Right kidney (tissue), 1 donor: Measurements from ENCODE around the gene KIR3DL3.
"Not testable (repeated sequence)": the region's sequence is repeated elsewhere in the genome, so short reads cannot be mapped to it uniquely, and the experiment has no call there.

Source experiments
- DNase-seq: peaks from one replicate; pipeline ENCODE4 v3.0.0-alpha.2; 2016

The KIR3DL3 gene

GRCh38 chr19:54731191-54731590 is 6.9 kb downstream of the KIR3DL3 start:
- no peak for DNase-seq

- DNase-seq: not testable (repeated sequence)
Observed at GRCh38 chr19:54738306-54738705, 14.1 kb downstream of the KIR3DL3 start, which contains the start of gene KIR2DL3. Gene KIR2DL3, plus strand, starts transcription at chr19:54738513. Its CDS starts 33 bp downstream, at chr19:54738546.

DNA sequence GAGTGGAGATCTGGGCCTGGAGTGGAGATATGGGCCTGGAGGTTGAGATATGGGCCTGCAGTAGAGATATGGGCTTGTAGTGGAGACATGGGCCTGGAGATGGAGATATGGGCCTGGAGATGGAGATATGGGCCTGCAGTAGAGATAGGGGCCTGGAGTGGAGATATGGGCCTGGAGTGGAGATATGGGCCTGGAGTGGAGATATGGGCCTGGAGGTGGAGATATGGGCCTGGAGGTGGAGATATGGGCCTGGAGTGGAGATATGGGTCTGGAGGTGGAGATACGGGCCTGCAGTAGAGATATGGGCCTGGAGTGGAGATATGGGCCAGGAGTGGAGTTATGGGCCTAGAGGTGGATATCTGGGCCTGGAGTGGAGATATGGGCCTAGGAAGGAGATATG is 14.5 kb downstream of the KIR3DL3 start:
- DNase-seq: no peak

DNA sequence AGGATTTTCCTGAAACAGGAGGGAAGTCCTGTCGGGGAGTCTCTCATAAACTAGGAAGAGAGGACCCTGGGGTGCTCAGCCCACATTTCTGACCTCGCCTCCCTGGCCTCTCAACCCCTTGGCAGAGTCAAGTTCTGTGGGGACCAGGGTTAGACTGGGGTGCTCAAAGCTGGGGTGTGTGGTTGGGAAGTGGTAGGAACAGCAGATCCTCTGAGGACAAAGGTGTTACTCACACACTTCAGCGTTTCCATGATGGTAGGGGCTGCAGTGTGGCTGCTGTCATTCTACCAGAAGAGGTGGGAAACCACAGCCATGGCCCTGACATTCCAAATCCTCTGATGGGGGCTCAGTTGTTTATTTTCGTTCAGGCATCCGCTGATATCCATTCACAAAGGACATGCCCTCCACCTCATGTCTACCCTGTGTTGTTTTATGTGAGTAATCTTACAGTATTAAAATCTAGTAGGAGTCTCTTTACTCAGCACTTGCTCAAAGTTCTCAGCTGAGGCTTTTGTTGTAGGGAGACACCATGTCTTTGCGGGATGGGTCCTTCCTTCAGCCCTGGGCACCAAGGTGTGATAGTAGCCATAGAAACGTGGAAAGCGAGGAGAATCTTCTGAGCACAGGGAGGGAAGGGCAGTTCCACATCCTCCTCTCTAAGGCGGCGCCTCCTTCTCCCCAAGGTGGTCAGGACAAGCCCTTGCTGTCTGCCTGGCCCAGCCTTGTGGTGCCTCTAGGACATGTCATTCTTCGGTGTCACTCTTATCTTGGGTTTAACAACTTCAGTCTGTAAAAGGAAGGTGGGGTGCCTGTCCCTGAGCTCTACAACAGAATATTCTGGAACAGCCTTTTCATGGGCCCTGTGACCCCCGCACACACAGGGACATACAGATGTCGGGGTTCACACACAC is 15.6 kb downstream of the KIR3DL3 start:
- no peak for DNase-seq

- DNase-seq: not testable (repeated sequence)
Observed at GRCh38 chr19:54741950-54742349, 17.7 kb downstream of the KIR3DL3 start.

DNA sequence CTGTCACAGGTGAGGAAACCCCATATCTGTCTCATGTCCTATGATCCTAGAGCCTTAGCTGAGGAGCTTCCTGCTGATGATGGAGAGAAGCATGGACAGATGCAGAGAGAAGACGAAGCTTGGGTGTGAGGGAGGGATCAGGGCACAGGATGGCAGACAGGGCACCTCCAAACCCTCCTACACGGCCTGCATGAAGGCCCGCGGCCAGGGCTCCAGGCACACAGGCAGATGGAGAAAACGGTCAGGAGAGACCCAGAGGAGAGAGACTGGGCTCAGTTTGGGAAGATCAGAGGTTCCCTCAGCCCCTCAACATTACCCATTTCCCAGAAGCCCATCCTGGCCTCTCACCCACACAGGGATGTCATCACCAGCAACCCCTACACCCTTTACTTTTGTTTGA is 19.8 kb downstream of the KIR3DL3 start:
- DNase-seq: not testable (repeated sequence)

DNA sequence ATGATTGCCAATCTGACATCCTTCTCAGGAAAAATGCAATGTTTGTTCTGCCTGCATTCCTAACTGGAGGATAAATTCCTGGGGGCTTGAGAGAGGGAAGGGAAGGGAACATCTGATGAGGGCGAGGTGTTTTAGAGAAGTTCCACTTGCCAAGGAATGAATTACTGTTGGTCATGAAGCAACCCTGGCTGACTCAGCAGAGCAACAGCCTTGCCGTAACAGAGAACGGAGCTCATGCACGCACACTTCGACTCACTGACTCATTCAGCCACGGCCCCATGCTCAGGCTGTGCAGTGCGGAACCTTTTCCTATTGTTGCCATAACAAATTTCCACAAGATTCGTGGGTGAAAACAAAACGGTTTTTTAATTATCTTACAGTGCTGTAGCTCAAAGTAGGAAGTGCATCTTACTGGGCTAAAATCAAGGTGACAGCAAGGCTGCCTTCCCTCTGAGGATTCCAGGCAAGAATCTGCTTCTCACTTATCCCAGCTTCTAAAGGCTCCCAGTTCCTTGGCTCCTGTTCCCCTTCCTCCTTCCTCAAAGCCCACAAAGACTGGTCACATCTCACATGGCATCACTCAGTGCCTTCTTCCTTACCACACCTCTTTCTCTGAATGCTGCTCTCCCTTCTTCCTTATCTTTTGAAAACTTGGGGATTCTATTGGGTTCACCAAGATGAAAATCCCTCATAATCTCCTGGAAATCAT is 23.5 kb downstream of the KIR3DL3 start:
- not testable (repeated sequence) for DNase-seq

DNA sequence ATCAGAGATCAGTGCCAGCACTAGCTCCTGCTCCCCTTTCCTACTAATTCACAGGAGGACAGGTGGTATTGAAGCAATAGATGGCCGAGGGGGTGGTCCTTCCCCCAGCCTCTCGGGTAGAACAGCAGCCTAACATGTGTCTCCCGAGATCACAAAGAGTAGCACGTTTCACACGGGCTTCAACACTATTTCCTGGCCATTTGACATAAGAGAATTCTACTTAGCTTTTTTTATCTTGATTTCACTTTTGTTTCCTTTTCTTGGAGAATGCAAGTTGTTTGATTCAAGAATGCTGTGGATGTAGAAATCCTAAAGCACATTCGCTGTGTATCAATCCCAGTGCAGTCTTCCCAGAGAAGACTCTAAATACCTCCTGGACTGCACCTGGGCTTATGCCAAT is 26.0 kb downstream of the KIR3DL3 start:
- not testable (repeated sequence) for DNase-seq

DNA sequence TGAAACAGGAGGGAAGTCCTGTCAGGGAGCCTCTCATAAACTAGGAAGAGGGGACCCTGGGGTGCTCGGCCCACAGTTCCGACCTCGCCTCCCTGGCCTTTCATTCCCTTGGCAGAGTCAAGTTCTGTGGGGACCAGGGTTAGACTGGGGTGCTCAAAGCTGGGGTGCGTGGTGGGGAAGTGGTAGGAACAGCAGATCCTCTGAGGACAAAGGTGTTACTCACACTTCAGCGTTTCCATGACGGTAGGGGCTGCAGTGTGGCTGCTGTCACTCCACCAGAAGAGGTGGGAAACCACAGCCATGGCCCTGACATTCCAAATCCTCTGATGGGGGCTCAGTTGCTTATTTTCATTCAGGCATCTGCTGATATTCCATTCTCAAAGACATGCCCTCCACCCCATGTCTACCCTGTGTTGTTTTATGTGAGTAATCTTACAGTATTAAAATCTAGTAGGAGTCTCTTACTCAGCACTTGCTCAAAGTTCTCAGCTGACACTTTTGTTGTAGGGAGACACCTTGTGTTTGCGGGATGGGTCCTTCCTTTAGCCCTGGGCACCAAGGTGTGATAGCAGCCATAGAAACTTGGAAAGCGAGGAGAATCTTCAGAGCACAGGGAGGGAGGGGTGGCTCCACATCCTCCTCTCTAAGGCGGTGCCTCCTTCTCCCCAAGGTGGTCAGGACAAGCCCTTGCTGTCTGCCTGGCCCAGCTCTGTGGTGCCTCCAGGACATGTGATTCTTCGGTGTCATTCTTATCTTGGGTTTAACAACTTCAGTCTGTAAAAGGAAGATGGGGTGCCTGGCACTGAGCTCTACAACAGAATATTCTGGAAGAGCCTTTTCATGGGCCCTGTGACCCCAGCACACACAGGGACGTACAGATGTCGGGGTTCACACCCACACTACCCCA is 32.2 kb downstream of the KIR3DL3 start:
- DNase-seq: not testable (repeated sequence)

GRCh38 chr19:54758577-54758976 is 34.3 kb downstream of the KIR3DL3 start:
- DNase-seq: not testable (repeated sequence)

GRCh38 chr19:54764219-54764618 is 40.0 kb downstream of the KIR3DL3 start:
- DNase-seq: not testable (repeated sequence)

- not testable (repeated sequence) for DNase-seq
Observed at GRCh38 chr19:54766464-54766863, 42.2 kb downstream of the KIR3DL3 start.

- DNase-seq: not testable (repeated sequence)
Observed at GRCh38 chr19:54769646-54770045, 45.4 kb downstream of the KIR3DL3 start, which contains the start of gene KIR2DL1. Gene KIR2DL1, plus strand, starts transcription at chr19:54769793. Its CDS starts 58 bp downstream, at chr19:54769851.

DNA sequence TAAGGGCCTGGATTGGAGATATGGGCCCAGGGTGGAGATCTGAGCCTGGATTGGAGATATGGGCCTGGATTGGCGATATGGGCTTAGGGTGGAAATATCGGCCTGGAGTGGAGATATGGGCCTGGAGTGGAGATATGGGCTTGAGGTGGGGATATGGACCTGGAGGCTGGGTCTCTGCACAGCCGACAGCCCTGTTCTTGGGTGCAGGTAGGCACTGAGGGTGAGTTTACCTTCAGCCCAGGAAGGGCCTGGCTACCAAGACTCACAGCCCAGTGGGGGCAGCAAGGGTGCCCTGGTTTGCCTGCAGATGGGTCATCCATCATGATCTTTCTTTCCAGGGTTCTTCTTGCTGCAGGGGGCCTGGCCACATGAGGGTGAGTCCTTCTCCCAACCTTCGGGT is 46.3 kb downstream of the KIR3DL3 start:
- not testable (repeated sequence) for DNase-seq

- DNase-seq: not testable (repeated sequence)
Observed at GRCh38 chr19:54771018-54771960, 47.0 kb downstream of the KIR3DL3 start.

- DNase-seq: not testable (repeated sequence)
Observed at GRCh38 chr19:54772666-54773065, 48.4 kb downstream of the KIR3DL3 start.

GRCh38 chr19:54775095-54775815 is 51.0 kb downstream of the KIR3DL3 start:
- not testable (repeated sequence) for DNase-seq

GRCh38 chr19:54775830-54776229 is 51.6 kb downstream of the KIR3DL3 start:
- DNase-seq: not testable (repeated sequence)

- not testable (repeated sequence) for DNase-seq
Observed at GRCh38 chr19:54777851-54778250, 53.6 kb downstream of the KIR3DL3 start.

- DNase-seq: not testable (repeated sequence)
Observed at GRCh38 chr19:54778896-54779295, 54.7 kb downstream of the KIR3DL3 start.
